IgD-negative memory B cell (primary cell): ENCODE results near the gene AFAP1L1. TPM values are rescaled to one million over a fixed set of nuclear protein-coding genes. Genes with fewer than 3 reads are reported as not detected.

Experiments
- H3K27ac Mint-ChIP-seq, 3 donors: one replicate each; pipeline ENCODE4 v1.8.0; 2020 to 2022; ENCODE audit warnings: mild to moderate bottlenecking in 3 of 3, mixed read lengths in 3 of 3, moderate library complexity in 1 of 3
- H3K27me3 Mint-ChIP-seq: one replicate; pipeline ENCODE4 v1.8.0; 2021; ENCODE audit warnings: mixed read lengths
- H3K36me3 Mint-ChIP-seq: one replicate; pipeline ENCODE4 v1.8.0; 2020; ENCODE audit warnings: mild to moderate bottlenecking, mixed read lengths
- H3K4me1 Mint-ChIP-seq, 3 donors: one replicate each; pipeline ENCODE4 v1.8.0; 2020 to 2022; ENCODE audit warnings: mixed read lengths in 3 of 3, mild to moderate bottlenecking in 1 of 3
- H3K4me3 Mint-ChIP-seq, 4 donors: one replicate each; pipeline ENCODE4 v1.8.0; 2020 to 2022; ENCODE audit warnings: mild to moderate bottlenecking in 4 of 4, mixed read lengths in 4 of 4, moderate library complexity in 3 of 4
- H3K9me3 Mint-ChIP-seq, 3 donors: one replicate each; pipeline ENCODE4 v1.8.0; 2020 to 2021; ENCODE audit warnings: mixed read lengths in 3 of 3, mild to moderate bottlenecking in 1 of 3
- polyA plus RNA-seq: library from polyadenylated mRNA; unstranded; fragments of 300-500 nt; fragmentation: Illumina TruSeq; gene quantifications from one replicate; pipeline ENCODE4 v1.2.3, GENCODE V29; 2021

Gene AFAP1L1
- polyA plus RNA-seq: not detected

DNA sequence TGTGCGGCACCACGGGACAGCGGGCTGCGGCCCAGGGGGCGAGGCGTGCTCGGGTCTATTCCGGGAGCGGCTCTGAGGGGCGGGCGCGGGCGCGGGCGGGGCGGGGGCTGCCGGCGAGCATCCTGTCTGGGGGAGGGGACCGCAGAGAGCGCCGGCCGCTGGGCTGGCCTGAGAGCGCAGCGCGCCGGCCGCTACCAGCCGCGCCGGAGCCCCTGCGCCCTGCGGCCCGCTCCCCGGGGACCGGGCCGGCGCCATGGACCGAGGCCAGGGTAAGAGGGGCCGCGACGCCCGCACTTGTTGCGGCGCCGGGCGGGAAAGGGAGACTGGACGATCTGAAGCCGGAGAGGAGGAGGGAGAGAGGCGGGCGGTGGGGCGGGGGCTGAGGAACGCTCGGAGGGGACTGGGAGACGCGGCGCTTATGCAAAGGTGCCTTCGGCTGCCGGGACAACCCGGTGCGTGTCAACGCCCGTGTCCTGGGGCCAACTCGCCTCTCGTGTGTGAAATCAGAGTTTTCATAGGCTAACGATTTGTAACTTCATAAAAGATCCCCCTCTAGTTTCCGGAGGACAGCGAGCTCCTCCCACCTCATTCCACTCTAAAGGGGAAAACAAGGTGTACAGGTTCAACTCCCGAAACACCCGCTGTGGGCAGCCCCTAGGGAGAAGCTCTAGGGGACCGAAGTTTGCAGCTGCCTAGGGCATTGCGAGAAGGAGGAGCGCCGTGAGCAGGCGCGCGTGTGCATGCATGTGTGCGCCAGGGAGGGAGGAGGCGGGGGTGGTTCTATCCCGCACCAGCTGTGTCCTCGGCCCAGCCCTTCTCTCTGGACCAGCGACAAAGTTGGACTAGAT is at the start of gene AFAP1L1:
Gene AFAP1L1 (plus strand): TSS at position 144 of the 848 bp plus-strand sequence. CDS start 110 bp downstream, at position 254.
- peaks cover 3 to 13% (median 8%) of the 10 kb centered on the region in 3 donors for H3K9me3 Mint-ChIP-seq
- peak within 1 kb of the TSS; percentile 77 to 93 (median 84) for H3K4me3 Mint-ChIP-seq
- peaks cover 28% of the 10 kb centered on the region for H3K27me3 Mint-ChIP-seq
- no peak within 1 kb of the TSS for H3K27ac Mint-ChIP-seq
- peaks cover 7 to 10% (median 10%) of the 10 kb centered on the region in 3 donors for H3K4me1 Mint-ChIP-seq
- H3K36me3 Mint-ChIP-seq: peaks cover 8% of the 10 kb centered on the region

DNA sequence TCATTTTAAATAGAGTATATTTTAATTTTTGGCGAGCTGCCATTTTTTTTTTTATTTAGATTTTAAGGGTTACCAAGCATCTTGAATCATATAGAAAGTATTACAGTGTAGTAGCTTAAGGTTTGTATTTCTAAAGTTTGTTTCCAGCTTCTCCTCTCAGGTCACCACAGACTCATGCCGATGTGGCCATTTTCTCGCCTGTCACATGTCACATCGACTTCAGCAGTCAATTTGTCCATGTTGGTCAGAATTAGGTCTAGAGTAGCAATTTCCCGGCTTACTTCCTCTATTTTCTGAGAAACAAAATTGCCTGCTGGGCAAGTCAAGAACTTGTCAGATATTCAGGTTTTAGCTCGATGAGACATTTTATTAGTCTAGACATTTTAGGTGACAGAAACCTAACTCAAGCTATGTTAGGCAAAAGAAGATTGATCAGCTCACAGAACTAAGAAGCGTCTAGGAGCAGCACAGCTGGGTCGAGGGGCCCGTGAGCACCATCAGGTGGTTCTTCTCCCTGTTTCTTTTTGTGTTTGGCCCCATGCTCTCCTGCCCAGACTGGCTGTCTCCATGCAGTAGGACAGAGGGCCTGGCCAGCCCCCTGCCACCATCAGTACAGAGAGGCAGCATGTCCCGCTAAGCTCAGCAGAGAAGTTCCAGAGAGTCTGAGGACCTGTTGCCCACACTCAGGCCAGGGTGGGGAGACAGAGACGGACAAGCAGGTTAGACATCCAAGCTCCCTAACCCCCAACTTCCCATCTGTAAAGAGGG is 48.4 kb upstream of the AFAP1L1 start:
- Mint-ChIP-seq H3K9me3 (no peaks in the 10 kb centered on the region), H3K4me3 (no peak overlapping the region), H3K4me1 (no peaks in the 10 kb centered on the region), H3K36me3 (no peaks in the 10 kb centered on the region), H3K27me3 (peaks cover 5% of the 10 kb centered on the region), H3K27ac (no peak overlapping the region)

DNA sequence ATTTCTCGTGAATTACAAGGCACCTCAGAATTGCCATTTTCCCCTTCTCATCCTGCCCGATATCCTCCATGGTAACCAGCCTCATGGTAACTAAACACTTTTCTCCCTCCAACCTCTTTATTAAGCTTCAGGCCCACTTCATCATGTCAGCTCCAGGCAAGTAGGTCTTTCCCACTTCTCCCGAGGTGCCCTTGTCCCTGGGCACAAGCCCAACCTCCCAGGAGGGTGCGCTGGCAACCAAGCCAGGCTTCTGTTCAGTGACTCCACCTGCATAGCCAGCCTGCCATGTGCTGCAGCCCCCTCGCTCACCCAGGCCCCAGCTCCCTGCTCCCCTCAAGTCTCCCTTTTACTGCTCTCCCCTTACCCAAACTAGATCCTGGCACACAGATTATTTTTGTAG is 47.4 kb upstream of the AFAP1L1 start:
- Mint-ChIP-seq H3K27ac (no peak overlapping the region), H3K4me1 (no peaks in the 10 kb centered on the region), H3K4me3 (no peak overlapping the region), H3K9me3 (peaks cover 0 to 2% (median 0%) of the 10 kb centered on the region in 3 donors), H3K36me3 (no peaks in the 10 kb centered on the region), H3K27me3 (peaks cover 5% of the 10 kb centered on the region)

DNA sequence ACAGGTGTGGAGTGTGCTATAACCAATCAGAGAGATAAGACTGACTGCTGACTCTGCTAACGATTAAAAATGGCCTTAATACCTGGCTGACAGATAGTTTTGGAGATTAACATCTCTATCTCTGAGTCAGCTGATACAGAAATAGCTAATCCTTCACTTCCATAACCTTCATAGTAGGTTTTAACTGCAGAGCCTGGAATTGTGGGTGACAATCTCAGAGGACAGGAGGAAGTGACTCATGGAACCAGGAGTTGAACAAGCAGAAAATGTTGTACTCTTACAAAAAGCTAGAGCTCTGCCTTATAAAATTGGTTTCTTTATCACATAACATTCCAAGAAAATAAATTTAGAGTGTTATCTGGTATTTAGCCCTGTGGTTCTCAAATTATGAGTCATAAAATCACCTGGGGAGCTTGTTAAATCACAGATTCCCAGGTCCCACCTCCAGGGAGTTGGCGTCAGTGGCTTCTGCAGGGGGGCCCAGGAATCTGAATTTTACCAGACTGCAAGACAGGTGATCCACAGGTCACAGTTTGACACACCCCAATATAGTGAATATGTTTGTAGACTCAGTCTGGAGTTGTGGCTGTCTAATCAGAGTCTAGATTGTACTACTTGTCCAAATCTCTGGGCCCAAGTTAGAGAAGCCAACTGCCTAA is 44.4 kb upstream of the AFAP1L1 start:
- Mint-ChIP-seq H3K27ac (no peak overlapping the region), H3K4me3 (no peak overlapping the region), H3K4me1 (no peaks in the 10 kb centered on the region), H3K36me3 (no peaks in the 10 kb centered on the region), H3K27me3 (peaks cover 10% of the 10 kb centered on the region), H3K9me3 (peaks cover 0 to 5% (median 0%) of the 10 kb centered on the region in 3 donors)

DNA sequence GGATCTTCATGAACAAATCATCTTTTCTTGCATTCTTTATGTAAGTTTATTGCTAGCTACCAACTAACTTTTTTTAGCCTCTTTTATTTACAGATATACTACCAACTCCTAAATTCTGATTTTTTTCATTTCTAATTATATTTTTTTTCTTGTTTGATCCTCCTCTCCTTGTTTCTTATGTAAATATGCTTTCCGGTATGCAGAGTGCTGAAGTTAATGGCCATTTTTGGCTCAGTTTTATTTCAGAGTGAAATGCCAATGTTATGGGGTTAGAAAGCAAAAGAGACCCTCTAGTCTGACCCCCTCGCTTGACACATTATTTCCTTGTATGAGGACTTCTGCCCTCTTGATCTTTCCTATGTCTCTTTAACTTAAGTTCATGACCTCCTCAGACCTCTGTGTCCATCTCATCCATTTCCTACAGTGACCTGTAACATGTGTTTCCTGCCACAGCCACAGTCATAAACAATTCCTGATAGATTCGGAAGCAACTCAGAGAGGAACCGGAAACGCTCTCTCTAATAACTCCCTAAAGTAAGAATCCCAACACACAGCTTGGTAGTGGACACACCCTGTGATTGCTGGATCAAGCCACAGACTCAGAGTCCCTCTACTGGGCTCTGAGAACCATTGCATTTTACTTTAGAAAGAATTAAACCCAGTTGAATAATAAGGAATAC is 42.9 kb upstream of the AFAP1L1 start:
- H3K36me3 Mint-ChIP-seq: no peaks in the 10 kb centered on the region
- H3K4me1 Mint-ChIP-seq: no peaks in the 10 kb centered on the region
- H3K27me3 Mint-ChIP-seq: peaks cover 18% of the 10 kb centered on the region
- H3K27ac Mint-ChIP-seq: no peak overlapping the region
- peaks cover 0 to 5% (median 0%) of the 10 kb centered on the region in 3 donors for H3K9me3 Mint-ChIP-seq
- H3K4me3 Mint-ChIP-seq: no peak overlapping the region

DNA sequence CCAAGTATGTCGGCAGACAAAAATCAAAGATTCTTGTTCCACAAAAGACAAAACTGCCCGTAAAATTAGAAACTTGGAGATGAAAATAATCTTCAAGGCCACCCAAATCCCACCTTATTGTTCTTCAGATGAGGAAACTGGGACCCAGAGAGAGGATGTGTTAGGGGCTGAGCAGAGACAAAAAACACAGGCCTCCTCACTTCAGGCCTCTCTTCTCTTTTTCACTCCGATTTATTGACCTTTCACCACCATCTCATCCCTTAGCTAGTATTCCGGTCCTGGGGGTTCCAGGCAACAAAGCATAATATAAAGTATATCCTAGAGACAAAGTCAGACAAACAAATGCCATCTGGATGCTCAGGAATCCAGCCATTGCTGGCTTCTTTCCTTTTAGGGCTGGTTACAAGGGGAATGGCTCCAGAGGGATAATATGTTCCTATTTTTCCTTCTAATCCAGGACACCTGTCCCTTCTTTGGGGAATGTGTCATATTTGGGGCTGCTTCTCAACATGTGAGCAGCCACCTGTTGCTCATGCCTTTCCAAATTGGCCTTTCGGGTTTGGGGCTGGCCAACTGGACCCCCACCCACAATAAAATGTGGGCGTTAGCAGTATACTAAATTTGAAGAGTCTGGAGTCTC is 42.2 kb upstream of the AFAP1L1 start:
- Mint-ChIP-seq H3K9me3 (peaks cover 0 to 5% (median 0%) of the 10 kb centered on the region in 3 donors), H3K36me3 (no peaks in the 10 kb centered on the region), H3K4me1 (no peaks in the 10 kb centered on the region), H3K27ac (no peak overlapping the region), H3K27me3 (peaks cover 21% of the 10 kb centered on the region), H3K4me3 (no peak overlapping the region)

DNA sequence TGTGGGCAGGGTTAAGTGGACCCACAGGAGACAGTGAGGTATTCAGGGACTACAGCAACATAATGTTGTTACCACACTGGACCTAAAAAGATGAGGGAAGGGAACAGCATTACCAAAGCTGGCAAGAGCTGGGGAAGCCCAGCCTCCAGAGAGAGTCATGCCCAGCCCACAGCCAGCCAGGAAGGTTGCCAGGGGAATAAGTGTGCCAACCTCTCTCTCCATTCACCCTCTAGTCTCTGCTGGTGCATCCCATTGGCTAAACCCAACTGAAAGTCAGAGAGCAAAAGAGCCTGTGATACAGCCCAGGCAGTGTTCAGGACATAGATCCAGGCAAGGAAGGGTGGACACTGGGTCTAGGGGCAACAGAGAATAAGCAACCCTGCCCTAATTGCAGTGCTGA is 35.8 kb upstream of the AFAP1L1 start:
- H3K27ac Mint-ChIP-seq: no peak overlapping the region
- no peaks in the 10 kb centered on the region for H3K36me3 Mint-ChIP-seq

DNA sequence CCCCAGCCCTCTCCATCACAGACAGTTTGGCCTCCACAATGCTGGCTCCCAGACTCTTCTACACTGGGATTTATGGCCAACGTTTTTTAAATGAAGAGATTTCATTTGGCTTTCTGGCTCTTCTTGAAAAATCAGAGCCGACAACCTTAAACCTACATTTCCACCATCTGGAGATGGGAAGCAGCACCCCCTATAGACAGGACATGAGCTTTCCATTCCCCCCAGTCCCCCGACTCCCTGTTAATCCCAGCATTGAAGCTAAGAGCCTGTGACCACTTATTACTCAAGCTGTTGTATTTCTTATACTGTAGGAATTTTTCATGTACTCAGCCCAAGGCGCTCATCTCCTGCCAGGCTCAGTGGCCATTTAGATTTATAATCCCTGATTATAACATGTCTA is 34.0 kb upstream of the AFAP1L1 start:
- Mint-ChIP-seq H3K4me3 (no peak overlapping the region), H3K36me3 (no peaks in the 10 kb centered on the region), H3K4me1 (peaks cover 0 to 11% (median 8%) of the 10 kb centered on the region in 3 donors), H3K27me3 (peaks cover 18% of the 10 kb centered on the region), H3K9me3 (no peaks in the 10 kb centered on the region), H3K27ac (no peak overlapping the region)

More for the DNA sequence above, 35.8 kb upstream of the AFAP1L1 start:
- Mint-ChIP-seq H3K4me1 (peaks cover 0 to 8% (median 8%) of the 10 kb centered on the region in 3 donors), H3K9me3 (no peaks in the 10 kb centered on the region), H3K4me3 (no peak overlapping the region), H3K27me3 (peaks cover 16% of the 10 kb centered on the region)

DNA sequence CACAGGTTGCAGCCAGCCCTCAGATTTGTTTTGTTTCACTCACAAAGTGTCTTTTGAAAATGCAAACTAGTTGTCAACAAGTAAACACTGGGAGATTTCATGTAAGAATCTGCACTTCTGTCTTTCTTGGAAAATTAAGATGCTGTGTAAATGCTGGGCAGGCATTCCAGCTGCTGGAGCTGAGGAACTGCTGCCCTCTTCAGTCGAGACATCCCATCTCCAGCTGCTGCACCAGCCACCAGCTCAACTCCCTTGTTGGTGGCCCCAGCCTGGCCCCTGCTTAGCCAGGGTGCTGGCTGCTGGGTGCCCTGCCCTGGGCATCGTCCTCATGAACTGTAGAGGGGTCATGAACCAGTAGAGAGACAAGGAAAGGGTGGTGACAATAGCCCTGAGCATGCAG is 33.1 kb upstream of the AFAP1L1 start:
- no peak overlapping the region for H3K4me3 Mint-ChIP-seq
- peaks cover 0 to 11% (median 8%) of the 10 kb centered on the region in 3 donors for H3K4me1 Mint-ChIP-seq
- H3K27me3 Mint-ChIP-seq: peaks cover 12% of the 10 kb centered on the region
- H3K27ac Mint-ChIP-seq: no peak overlapping the region
- H3K36me3 Mint-ChIP-seq: no peaks in the 10 kb centered on the region
- no peaks in the 10 kb centered on the region for H3K9me3 Mint-ChIP-seq

DNA sequence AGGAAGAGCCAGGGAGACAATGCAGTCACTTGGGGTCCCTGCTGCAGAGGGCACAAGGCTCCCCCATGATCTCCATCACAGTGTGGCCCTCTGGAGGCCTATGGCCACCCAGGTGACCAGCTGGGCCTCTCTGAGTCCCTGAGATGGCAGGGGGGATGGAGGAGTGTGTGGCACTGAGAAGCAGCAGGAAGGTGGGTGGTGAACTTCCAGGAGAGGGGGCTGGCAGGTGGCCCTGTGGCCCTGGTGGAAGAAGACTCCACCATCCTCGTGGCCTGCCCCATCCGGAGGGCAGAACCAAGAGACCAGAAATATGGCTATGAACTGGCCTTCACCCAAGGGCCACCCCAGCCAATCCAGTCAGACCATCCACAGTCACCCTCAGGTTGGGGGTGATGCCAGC is 31.7 kb upstream of the AFAP1L1 start:
- H3K4me1 Mint-ChIP-seq: peaks cover 0 to 11% (median 8%) of the 10 kb centered on the region in 3 donors
- no peaks in the 10 kb centered on the region for H3K9me3 Mint-ChIP-seq
- H3K4me3 Mint-ChIP-seq: peak overlapping the region in 1 of 4 donors; percentile 85
- no peaks in the 10 kb centered on the region for H3K36me3 Mint-ChIP-seq
- H3K27me3 Mint-ChIP-seq: peaks cover 7% of the 10 kb centered on the region
- H3K27ac Mint-ChIP-seq: peak overlapping the region in 1 of 3 donors; percentile 33

DNA sequence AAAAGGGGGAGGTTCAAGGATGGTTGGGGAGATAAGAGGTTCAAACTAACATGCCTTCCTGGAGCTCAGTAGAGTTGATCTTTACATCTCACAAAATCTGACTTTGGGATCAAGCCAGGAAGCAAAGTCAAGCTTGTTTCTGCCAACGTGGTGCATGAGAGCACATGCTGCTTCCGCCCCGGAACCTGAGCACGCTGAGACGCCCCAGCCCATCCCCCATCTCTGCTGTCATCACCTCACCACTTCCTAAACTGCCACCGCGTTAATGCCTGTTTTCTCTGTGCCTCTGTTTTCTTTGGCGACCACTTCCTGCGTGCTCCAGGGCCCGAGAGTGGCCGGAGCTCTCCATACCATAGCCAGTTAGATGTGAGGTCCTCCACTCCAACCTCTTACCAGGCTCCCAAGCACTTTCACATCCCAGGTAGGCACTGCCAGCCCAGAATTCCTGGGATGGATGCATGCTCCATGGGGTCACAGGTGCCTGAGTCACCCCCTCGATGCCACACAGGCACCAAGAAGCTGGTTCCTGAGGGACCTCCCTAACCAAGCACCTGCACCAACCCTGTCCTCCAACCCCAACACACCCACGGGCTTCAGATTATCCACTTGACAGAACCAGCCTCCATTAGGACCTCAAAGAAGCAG is 31.2 kb upstream of the AFAP1L1 start:
- Mint-ChIP-seq H3K36me3 (peaks cover 1% of the 10 kb centered on the region), H3K27me3 (peaks cover 10% of the 10 kb centered on the region), H3K4me3 (peak overlapping the region in 2 of 4 donors; percentile 76 to 85), H3K4me1 (peaks cover 0 to 11% (median 9%) of the 10 kb centered on the region in 3 donors), H3K9me3 (no peaks in the 10 kb centered on the region), H3K27ac (peak overlapping the region in 1 of 3 donors; percentile 33)

DNA sequence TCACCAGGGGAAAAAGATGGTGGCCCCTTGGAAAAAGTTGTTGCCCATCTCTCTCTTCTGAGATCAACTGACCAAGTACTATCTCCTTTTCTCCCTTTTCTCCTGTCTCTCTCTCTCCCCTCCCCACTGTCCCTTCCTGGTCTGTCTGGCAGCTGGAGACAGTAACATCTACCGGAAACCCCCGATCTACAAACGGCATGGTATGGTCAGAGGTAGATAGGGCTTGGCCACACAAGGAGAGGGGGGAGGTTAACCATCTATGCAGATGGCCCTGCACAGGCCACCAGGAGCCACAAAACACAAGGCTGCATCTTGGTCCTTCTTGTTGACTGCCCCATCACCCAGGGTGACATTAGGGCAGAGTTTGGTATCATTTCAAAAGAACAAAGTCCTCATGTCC is 29.3 kb upstream of the AFAP1L1 start:
- Mint-ChIP-seq H3K27ac (peak overlapping the region in 1 of 3 donors; percentile 48), H3K36me3 (peaks cover 4% of the 10 kb centered on the region), H3K4me3 (no peak overlapping the region), H3K27me3 (peaks cover 14% of the 10 kb centered on the region), H3K9me3 (peaks cover 0 to 7% (median 2%) of the 10 kb centered on the region in 3 donors), H3K4me1 (peaks cover 0 to 11% (median 10%) of the 10 kb centered on the region in 3 donors)

DNA sequence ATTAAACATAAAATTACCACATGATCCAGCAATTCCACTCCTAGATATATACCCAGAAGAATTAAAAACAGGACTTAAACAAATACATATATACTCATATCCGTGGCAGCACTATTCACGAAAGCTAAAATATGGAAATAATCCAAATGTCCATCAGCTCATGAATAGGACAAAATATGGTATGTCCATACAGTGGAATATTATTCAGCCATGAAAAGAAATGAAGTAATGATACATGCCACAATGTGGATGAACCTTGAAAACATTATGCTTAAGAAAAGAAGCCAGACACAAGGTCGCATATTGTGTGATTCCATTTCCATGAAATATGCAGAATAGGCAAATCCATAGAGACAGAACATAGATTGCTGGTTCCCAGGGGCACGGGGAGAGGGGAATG is 24.8 kb upstream of the AFAP1L1 start:
- Mint-ChIP-seq H3K36me3 (peaks cover 4% of the 10 kb centered on the region), H3K4me1 (peaks cover 0 to 1% (median 0%) of the 10 kb centered on the region in 3 donors), H3K27ac (no peak overlapping the region), H3K4me3 (no peak overlapping the region), H3K27me3 (peaks cover 23% of the 10 kb centered on the region), H3K9me3 (peaks cover 0 to 8% (median 3%) of the 10 kb centered on the region in 3 donors)
